Sigmoid colon (tissue), 4 donors: ENCODE results near the gene CSTF3.

Source experiments
- CTCF ChIP-seq, 4 experiments: fragments of 450-650 bp in 3 of 4; fragments of 200-600 bp in 1 of 4; IDR thresholded peaks; one replicate each; pipeline ENCODE4 v1.5.1; 2016 to 2019; ENCODE audit warnings: antibody characterized with exemption in 4 of 4, mild to moderate bottlenecking in 3 of 4, moderate library complexity in 2 of 4
- EP300 ChIP-seq, 4 donors: sonication (generic); formaldehyde crosslinking; IDR thresholded peaks; one replicate each; pipeline ENCODE4 v1.6.1; 2017; ENCODE audit warnings: antibody characterized with exemption in 4 of 4
- POLR2A ChIP-seq, 2 donors: fragments of 450-650 bp; IDR thresholded peaks; one replicate each; pipeline ENCODE4 v1.6.1; 2016; ENCODE audit warnings: antibody characterized with exemption in 2 of 2, mild to moderate bottlenecking in 2 of 2, moderate library complexity in 2 of 2

- no peak for TF ChIP-seq EP300 (IDR thresholded peaks at IDR 0.05)
- TF ChIP-seq POLR2A (IDR thresholded peaks at IDR 0.05), result no peak
- no peak for TF ChIP-seq CTCF (IDR thresholded peaks at IDR 0.05)
These were observed 101.0 kb downstream of the CSTF3 start for GRCh38 chr11:33060271-33060670.
